ENCODE results near the gene EPHB1.

The EPHB1 gene

DNA sequence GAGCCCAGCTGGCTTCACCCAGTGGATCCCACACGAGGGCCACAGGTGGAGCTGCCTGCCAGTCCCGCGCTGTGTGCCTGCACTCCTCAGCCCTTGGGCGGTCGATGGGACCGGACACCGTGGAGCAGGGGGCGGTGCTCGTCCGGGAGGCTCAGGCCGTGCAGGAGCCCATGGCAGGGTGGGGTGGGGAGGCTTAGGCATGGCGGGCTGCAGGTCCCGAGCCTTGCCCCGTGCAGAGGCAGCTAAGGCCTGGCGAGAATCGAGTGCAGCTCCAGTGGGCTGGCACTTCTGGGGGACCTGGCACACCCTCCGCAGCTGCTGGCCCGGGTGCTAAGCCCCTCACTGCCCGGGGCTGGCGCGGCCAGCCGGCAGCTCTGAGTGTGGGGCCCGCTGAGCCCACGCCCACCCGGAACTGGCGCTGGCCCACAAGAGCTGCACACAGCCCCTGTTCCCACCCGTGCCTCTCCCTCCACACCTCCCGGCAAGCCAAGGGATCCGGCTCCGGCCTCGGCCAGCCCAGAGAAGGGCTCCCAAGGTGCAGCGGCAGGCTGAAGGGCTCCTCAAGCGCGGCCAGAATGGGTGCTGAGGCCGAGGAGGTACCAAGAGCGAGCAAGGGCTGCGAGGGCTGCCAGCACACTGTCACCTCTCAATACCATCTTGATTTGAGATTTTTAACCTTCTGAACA, 121.4 kb downstream of the EPHB1 start:
- no peak for DNase-seq

DNA sequence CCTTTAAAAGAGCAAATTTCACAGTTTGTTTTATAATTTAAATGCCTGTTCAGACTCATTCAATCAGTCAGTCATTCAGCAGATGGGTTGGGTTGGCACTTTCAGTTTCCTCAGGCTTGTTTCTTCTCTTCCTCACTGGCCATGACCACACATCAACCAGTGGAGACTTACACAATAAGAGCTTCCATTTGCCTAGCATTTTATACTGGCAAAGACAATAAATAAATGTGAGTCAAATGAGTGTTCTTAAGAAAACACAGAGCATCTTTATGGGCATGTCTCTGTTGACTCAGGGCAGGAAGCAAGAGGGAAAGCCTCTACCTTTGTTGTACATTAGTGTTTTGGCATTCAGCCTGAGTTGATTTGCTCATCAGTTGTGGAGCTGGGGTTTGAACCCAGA, 122.6 kb downstream of the EPHB1 start:
- no peak for DNase-seq

DNA sequence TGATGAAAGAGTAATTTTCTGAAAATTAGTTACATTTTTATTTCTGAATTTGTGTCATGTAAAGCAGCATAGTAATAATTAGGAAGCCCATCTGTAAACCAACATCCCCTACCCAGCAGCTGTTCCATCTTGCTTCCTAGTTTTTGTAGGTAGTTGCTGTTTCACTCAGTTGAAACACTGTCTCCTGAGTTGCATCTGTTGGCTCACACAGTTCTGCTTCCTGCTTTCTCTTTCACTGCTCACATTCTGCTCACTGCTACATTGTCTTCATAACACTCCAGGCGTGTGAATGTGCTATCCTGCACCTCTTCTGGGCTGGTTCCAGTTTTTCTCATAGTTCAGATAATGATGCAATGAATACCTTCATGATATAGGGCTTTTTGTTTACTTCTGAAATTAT, 123.4 kb downstream of the EPHB1 start:
- DNase-seq: no peak

DNA sequence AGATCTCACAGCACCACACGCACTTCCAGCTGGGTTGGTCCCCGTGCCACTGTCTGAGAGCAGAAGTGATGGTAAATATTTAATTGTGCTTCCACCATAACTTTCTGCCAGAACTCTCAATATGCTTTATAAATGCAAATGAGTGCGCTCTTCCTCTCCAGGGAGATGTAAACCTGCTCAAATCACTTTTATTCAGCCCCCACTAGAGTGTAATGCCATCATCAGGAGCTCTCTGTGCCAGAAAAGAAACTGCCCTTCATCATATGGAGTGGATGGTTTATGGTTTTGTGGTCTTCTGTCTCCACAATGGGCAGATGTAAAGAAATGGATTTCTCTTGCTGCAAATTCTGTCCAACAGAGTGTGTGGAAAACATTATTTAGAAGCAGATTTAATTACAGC, 127.0 kb downstream of the EPHB1 start:
- no peak for DNase-seq

DNA sequence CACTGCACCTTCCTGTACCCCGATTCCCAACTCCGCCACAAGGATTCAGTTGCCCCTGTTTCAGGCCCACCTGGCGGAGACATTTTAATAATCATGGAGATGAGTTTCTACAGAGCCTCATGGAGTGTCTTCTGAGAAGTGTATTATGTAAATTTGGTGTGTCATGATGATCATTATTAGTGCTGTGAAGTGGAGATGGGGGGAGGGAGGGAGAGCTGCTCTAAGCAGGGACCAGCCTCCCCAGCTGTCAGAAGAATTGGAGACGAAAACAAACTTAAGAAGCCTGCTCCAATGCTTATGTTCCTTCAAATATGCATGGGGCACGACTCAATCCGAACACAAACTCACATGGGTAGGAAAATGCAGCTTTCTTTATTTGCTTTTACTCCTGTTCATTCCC, 127.8 kb downstream of the EPHB1 start:
- no peak for DNase-seq

DNA sequence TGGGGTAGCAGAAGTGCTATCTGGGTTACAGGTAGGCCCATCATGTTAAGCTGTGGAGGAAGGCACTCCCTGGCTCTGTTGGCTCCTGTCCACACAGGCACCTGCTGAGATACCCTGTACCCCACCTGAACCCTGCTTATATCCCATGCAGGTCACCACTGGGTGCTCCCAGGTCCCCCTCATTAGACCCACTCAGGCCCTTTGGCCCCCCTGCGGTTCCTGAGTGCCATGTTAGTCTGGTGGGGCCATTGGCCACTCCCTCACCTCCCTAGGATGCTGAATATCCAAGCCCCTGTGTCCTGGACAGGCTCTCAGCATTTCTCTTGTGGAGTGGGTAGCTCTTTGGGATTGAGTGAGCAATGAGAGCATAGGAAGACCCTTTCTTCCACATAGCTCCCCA, 128.2 kb downstream of the EPHB1 start:
- no peak for DNase-seq

DNA sequence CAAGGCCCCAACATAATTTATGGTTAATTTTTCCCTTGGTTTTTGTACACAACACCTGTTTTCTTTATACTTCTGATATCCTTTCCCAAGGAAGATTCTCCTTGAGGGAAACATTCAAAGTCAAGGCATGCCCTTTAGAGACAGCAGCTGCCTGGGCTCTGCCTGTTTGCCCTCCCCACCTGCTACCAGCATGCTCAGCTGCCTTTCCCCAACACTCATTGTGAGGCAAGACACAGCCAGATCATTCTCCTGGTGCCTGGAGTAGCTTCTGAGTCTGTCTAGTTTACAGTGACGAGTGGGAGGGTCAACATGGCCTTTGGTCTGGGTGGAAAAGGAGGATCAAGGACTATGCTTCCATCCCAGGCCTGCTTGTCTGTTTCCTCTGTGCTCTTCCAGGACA, 132.5 kb downstream of the EPHB1 start:
- no peak for DNase-seq

DNA sequence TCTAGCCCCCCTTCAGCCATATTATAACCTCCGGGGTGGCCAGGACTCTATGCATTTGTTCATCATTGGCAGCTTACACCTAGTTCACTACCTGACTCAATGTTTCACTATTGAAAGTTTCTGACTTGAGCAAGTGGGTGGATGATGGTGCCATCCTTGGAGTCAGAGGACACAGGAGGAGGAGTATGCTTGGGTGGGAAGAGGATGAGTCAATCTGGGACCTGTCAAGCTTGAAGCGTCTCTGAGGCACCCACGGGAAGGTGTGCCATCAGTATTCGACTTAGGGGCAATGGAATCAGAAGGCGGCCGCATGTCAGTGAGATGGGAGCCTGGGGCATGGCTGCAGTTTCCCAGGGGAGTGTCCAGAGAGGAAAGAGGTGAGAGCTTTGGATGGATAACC, 133.3 kb downstream of the EPHB1 start:
- no peak for DNase-seq

DNA sequence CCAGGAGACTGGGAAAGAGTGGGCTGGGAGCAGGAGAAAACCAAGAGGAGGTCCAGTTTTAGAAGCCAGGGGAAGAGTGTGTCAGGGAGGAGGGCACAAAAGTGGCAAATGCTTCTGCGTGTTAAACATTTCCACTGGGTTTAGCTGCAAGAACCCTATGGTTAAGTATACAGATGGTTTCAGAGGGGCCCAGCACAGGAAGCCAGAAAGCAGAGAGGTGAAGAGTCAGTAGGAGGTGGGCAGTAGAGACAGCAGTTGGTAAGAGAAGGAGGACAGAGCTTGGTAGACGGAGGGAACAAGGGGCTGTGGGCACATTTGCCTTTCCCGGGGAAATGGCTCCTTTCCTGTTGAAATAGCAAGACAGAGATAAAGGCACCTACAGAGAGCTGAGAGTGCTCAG, 133.8 kb downstream of the EPHB1 start:
- DNase-seq: no peak

DNA sequence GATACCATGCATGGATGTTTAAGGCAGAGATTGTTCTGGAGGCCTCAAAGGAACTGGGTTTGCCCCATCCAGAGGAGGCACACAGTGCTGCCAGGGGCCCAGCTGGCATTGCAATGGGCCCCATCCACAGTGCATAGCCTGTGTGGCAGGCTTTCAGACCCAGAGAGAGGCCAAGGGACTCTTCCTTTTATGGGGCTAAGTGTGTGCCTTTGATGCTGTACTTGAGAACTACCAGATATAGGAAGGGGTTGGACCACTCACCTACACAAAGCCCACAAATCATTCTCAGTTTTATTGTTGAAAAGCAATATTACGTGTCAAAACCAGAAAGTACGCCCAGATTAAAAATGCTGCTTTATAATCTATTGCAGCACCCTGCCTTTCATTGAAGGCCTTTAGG, 134.9 kb downstream of the EPHB1 start:
- no peak for DNase-seq

DNA sequence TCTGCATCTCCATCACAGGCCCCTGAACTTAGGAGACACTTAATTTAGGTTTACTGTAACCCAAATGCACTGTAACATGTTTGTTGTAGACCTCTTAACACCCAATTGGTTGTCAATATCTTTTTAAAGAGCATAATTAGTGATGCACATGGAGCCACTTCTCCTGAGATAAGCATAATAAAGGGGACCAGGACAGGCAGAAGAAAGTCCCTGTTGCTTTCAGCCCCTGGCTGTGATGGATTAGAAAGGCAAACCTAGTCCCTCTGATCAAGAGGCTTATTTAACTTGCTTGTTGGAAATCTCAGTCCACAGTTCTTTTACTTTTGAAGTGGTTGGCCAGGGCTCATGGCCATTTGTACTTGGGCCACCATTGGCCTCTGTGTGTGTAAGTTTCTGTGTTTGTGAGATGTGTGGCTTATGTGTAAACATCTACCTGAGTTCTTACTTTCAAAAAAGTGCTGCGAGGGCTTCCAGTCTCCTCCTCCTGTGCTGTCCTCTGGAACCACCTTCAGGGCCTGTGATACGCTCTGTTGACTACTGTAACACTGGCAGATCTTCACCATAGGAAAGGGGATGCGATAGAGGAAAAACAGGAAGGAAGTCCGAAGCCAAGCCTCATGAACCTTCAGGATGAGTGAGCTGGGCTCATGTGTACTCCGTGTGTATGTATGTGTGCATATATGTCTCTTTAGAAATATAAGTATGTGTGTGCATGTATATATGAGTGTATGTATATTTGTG, 136.2 kb downstream of the EPHB1 start:
- no peak for DNase-seq

DNA sequence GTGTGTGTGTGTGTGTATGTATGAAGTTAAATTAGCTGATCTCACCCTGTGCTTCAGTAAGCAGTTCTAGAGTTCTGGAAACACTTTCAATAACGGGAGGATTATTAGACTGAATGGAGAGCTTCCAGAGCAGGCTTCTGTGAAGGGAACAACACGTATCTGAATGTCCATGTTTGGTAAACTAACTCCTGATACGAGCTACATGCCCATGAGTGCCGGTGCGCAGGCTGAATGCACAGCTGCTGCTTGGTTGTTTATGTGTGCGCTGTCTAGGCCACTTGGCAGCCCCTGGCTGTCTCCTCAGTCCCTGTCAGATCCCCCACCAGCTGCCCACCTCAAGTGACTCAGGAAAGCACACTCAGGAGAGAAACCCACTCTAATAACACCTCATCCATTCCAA, 137.0 kb downstream of the EPHB1 start:
- no peak for DNase-seq

DNA sequence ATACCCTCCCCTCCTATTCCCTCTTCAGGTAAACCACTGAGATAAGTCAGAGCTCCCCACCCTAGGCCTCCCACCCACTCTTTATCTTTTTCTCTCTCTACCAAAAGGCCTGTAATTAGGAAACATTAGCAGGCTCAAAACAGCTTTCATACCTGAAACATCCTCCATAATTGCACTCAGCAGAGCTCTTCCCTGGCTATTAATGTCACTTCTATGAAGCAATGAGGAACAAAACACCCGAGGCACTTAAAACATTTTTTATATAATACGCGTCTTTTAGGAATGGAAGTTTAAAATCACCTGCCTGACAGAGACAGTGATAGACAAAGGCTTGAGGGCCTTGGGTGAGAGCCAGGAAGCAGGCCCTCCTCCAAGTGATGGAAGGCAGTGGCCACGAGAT, 138.9 kb downstream of the EPHB1 start:
- no peak for DNase-seq

DNA sequence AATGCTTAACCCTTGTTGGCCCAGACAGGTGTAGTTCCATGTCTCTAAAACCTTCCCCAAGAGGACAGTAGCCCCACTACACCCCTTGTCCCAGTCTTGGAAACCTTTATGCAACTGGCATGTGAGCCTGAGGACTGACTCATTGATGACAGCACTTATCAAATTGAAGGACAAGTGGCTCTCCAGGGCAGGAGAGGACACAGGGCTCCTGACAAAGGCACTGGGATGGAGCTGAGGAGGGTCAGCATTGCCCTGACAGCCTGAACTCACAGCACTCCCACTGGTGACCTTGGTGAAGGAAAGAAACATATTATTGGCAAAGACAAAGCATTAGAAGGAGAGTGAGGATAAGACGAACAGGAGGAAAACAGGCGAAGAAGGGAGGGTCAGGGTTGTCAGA, 139.9 kb downstream of the EPHB1 start:
- DNase-seq: no peak

DNA sequence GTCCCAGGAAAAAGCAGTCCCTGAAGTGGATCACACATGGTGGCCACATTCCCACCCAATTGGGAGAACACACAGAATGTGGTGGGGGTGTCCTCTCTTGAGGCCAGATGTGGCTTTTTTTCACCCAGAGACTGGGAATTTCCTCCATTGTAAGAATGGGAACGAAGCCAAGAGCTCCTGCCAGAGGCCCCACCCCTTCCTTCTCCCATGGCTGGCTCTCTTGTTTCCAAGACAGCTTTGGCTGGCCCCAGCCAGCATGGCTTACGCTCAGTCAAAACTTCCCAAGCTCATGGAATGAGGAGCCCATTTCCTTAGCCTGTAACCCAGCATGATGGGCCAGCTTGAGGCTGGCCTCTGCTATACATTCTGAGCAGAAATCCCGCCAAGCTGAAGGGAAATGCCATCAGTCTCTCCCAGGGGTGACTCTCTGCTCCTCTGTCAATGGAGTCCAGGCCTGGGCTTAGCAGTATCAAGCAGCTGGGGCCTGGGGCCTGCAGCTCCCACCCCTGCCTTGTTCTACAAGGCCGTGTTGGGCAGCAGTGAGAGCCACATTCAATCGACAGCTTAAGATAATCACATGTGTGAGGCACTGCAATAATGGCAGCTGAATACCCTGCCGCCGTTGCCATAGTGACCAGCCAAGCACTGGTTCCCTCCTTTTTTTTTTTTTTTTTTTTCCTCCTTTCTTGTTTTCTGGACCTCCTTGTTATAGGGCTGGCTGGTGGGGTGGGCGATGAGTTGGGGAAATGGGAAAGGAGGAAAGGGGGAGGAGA, 142.4 kb downstream of the EPHB1 start:
- no peak for DNase-seq

DNA sequence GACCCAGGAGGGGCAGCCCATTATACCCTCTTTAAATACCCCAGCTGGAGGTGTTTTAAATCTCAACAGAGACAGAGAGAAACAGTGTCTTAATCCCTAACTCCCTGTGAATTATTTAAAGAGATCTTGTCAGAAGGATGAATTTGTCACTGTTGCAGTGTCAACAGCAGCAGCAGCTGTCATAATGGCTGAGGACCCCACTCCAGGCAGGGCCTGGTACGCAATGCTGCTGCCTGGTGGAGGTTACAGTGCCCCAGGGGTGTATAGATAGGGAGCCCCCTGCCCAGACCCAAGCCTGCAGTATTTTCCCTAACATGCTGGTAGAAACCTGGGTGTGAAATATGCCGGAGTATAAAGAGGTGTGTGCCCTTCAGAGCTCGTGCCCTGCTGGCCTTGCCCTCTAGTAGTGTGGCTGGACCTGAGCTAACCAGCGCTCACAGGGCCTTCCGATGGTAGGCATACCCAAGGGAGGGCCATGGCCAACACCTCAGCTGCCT, 143.0 kb downstream of the EPHB1 start:
- DNase-seq: no peak

DNA sequence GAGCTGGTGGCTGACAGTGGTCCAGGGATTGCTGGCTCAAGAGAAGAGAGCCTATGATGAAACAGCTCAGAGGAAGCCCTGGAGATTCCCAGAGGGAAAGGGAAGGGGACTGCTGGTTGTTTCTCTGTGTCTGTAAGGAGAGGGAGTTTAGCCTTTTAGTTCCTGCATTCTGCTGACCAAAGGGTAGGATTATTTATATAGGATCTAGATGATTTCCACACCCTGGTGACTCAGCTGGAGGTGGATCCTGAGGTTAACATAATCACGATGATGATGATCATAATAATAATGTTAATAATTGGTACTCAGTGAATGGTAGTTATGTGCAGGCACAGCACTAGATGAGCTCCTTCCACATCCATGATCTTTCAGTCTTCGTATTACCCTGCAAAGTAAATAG, 144.9 kb downstream of the EPHB1 start:
- no peak for DNase-seq

DNA sequence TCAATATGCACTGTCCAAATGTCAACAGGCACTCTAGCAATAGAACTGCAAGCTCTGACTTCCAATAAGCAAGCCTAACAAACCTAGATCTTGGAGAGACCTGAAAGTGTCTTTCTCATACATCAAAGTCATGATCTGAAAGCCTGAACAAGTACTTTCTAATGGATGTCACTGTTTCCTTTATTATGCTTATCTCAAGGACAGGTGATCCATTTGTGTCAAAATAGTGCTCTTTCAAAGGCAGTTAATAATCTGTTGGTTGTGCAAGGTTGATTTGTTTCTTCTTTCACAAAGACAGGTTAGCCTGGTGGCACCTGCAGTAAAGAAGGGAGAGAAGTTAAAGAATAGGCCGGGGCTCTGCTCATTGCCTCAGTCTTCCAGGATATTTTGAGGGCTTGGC, 146.8 kb downstream of the EPHB1 start:
- no peak for DNase-seq

DNA sequence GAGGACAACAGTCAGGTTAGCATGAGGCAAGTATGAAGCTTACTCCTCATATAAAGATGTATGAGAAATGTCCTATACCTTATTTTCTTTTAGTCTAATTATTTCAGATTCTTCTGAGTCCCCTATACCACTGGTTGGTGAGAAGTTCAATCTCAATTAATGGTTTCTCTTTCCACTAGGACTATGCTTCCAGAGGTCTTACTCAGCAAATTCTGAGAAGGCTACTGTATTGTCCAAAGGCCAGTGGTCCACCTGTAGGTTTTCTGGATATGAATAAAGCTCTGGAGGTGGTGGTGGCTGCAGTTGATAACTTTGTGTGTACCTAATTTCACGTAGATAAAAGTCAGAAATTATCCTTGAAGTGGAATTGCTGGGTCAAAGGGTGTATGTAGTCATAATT, 149.4 kb downstream of the EPHB1 start:
- no peak for DNase-seq

DNA sequence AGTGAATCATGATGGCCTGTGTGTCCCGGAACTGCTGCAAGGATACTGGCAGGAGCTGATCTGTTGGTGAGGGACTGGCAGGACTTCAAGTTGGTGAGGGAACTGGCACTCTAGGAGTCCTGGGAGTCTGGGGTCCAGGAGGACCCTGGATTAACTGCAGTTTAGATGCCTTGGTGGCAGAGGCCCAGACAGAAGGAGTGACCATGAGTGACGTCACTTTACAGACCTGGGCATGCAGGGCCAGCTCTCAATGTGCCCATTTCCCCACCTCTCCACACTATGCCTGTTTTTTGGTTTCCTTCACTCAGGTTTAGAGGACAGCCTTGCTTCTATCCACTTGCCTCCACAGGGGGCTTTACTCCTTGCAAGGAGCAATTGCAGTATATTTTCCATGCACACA, 154.1 kb downstream of the EPHB1 start:
- no peak for DNase-seq

DNA sequence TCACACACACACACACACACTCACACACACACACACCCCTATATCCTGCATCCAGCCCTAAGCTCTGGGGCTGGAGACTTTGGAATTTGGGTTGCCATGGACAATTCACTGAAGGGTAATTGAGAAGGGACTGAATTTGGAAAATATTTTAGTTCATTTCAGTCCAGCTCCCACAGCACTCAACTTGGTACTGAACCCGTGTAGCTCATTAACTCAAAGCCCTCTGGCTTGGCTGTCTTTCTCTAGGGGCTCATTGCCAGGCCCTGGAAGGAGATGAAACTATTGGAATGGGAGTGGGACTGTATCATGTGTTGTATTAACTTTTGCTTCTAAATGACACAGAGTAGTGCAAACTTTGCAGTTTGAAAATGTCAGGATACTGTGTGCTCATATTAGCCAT, 157.3 kb downstream of the EPHB1 start:
- DNase-seq: no peak

DNA sequence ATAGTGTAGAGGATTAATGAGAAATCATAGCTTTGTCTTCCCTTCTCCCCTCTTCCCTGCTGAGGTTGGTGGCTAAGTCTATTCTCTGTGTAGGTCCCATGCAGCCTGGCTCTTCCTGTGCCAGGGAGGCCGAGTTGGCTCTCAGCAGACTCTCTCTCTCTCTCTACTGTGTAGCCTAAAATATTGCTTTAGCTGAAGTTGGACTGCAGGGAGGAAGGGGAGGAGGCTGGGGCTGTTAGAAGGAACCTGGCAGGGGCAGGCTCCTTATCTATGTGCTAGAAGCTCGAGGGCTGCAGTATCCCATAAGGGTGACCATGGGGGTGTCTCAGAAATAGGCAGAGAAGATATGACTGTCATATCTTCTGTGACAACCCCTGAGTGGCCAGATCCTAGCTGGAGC, 160.8 kb downstream of the EPHB1 start:
- DNase-seq: no peak

DNA sequence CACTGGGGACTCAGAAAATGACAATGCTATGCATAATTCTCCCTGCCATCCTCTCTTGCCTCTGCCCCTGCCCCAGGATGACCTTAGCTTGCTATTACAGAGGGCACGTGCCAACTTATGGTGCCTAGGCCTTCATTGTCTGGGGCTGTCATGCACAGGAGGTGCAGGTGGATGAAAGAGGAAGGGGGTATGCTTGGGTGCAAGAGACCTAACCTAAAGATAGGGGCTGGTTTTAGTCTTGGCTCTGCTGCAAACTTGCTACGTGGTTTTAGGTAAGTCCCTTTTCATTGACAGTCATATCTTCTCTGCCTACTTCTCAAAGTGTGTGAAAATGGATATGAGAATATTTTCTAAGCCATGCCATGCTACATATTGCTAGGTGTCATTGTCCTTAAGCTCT, 161.3 kb downstream of the EPHB1 start:
- no peak for DNase-seq

DNA sequence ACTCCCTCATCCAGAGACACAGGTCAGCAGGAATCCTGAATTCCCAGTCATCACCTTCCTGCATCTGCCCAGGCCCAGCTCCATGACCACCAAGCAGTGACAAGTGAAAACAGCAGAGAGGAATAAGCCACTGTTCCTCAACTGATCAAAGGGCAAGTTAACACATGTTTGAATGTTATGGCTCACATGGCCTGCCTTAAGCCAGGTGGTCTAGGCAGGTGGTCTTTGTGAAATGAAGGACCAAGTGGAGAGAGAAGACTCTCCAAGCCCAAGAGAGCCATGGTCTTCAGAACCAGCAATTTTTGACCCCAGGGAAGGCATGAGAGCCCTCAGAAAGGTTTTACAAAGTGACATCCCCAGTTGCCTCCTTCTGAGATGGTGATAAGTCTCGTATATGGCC, 161.8 kb downstream of the EPHB1 start:
- DNase-seq: no peak
